ENCODE data around the gene YBEY. TPM values are rescaled to one million over a fixed set of nuclear protein-coding genes. Genes with fewer than 3 reads are reported as not detected.

The YBEY gene
- total and polyA plus RNA-seq, 2 of the 8 experiments (the other 6 are each of a cell fraction or from before 2014, with no cell fraction given): 26.9 to 31.9 TPM

- Histone ChIP-seq H2BK12ac (ENCODE audit: low read depth, low read length) (no peak overlapping the region), H2BK20ac (ENCODE audit: low read length) (no peak overlapping the region)
- WGBS, 2 experiments (ENCODE audit: extremely low coverage in 1 of 2, insufficient coverage in 1 of 2, insufficient read length in 1 of 2, insufficient replicate concordance in 2 of 2, low coverage in 1 of 2, low lambda C conversion rate in 2 of 2, missing lambda C conversion rate in 1 of 2): 90% methylated on average over 3 of the region's 3 CpGs; no CpG with 5 or more reads in 1 of the 2 experiments
Observed at GRCh38 chr21:46243960-46244361, 42.2 kb upstream of the YBEY start.

More at GRCh38 chr21:46243960-46244361, 42.2 kb upstream of the YBEY start:
- Histone ChIP-seq H3K27me3 (replicated peaks in 1 of 4; ENCODE audit: control insufficient read depth in 3 of 4, extremely low read depth in 1 of 4, insufficient read depth in 3 of 4, low read length in 3 of 4) (no peaks in the 10 kb centered on the region), H3K23ac (ENCODE audit: insufficient read length) (no peak overlapping the region), H2BK5ac (ENCODE audit: low read depth, low read length) (no peak overlapping the region), H3K9me3 (ENCODE audit: insufficient read depth in 2 of 2, low read depth in 1 of 2, low read length in 1 of 2) (no peaks in the 10 kb centered on the region; a peak in 1 of 4 replicates), H3K4me3 (ENCODE audit: extremely low read depth in 1 of 4, insufficient read depth in 2 of 4, low read depth in 3 of 4, low read length in 4 of 4) (no peak overlapping the region), H4K20me1 (replicated peaks in 1 of 2; ENCODE audit: control insufficient read depth in 1 of 2, insufficient read depth in 2 of 2, low read length in 2 of 2) (peaks cover 1 to 7% of the 10 kb centered on the region in 2 experiments), H3K4me2 (ENCODE audit: insufficient read depth in 1 of 2, low read depth in 2 of 2, low read length in 2 of 2) (no peak overlapping the region), H3K9ac (replicated peaks in 1 of 4; ENCODE audit: extremely low read depth in 1 of 4, low read depth in 3 of 4, low read length in 3 of 4) (no peak overlapping the region), H4K5ac (ENCODE audit: insufficient read length, low read depth, low read length) (no peak overlapping the region), H2BK120ac (replicated peaks; ENCODE audit: low read depth, low read length) (no peak overlapping the region), H2AK5ac (ENCODE audit: low read depth, low read length) (no peak overlapping the region), H3K4me1 (replicated peaks in 1 of 4; ENCODE audit: control insufficient read depth in 3 of 4, insufficient read depth in 4 of 4, low read length in 3 of 4) (no peaks in the 10 kb centered on the region), H2BK15ac (ENCODE audit: low read length) (no peak overlapping the region), H3K79me1 (ENCODE audit: low read depth, low read length) (peaks cover 3% of the 10 kb centered on the region; the same call in 1 of the 2 replicates), H3K18ac (ENCODE audit: extremely low read depth, low read length) (no peak overlapping the region), H4K91ac (replicated peaks; ENCODE audit: insufficient read length, low read length) (no peak overlapping the region), H3K56ac (replicated peaks; ENCODE audit: insufficient read length, low read depth, low read length) (no peak overlapping the region), H3K27ac (ENCODE audit: low read depth, low read length) (no peak overlapping the region), H3K23me2 (ENCODE audit: low read depth, low read length) (no peaks in the 10 kb centered on the region), H3K4ac (replicated peaks; ENCODE audit: insufficient read length, low read depth, low read length) (no peak overlapping the region), H3K79me2 (ENCODE audit: control insufficient read depth in 1 of 2, insufficient read depth in 2 of 2, low read length in 2 of 2) (no peaks in the 10 kb centered on the region), H2AFZ (ENCODE audit: low read length) (no peak overlapping the region), H4K8ac (ENCODE audit: extremely low read depth, insufficient read depth, low read length) (no peak overlapping the region), H3K36me3 (ENCODE audit: control insufficient read depth in 2 of 4, insufficient read depth in 4 of 4, low read length in 3 of 4) (peaks cover 25 to 86% (median 71%) of the 10 kb centered on the region in 4 experiments), H3K14ac (ENCODE audit: insufficient read length) (no peak overlapping the region)
- FAIRE-seq: no peak
- ChIA-PET POLR2A (ENCODE audit: partially characterized antibody) (interaction anchor here (1.0 to 2.2 kb wide), 6 partner anchors 9 to 79 kb away, joined by 3 to 9 read pairs (median 3); partner anchors contain the start of gene LSS), CTCF (ENCODE audit: partially characterized antibody) (interaction anchor here (1.3 to 2.1 kb wide), 5 partner anchors 11 to 91 kb away, joined by 3 to 4 read pairs (median 3); partner anchors contain the start of gene MCM3AP)
- DNase-seq (ENCODE audit: low read depth in 1 of 2, low spot score in 2 of 2): no peak
- TF ChIP-seq ASH2L (IDR thresholded peaks at IDR 0.05; ENCODE audit: low read length): no peak
- TF ChIP-seq SAP30 (IDR thresholded peaks at IDR 0.05; ENCODE audit: insufficient read depth, insufficient replicate concordance, low read length): no peak

Data from H1 (cell line).